Fibroblast of the conjunctiva (primary cell): Measurements from ENCODE around the gene VDR.
"Not testable (repeated sequence)": the region's sequence is repeated elsewhere in the genome, so short reads cannot be mapped to it uniquely, and the experiment has no call there.

Experiments
- DNase-seq: peaks from one replicate; pipeline ENCODE4 v3.0.0-alpha.2; 2010; ENCODE audit warnings: low read depth

VDR gene

GRCh38 chr12:47812797-47813510, 91.8 kb downstream of the VDR start:
- DNase-seq = peak; percentile 73

GRCh38 chr12:47811581-47812484, 93.0 kb downstream of the VDR start:
- DNase-seq = peak; percentile 66

- no peak for DNase-seq
Observed at GRCh38 chr12:47811072-47811396, 93.8 kb downstream of the VDR start.

- not testable (repeated sequence) for DNase-seq
Observed at GRCh38 chr12:47809518-47809917, 95.3 kb downstream of the VDR start.

GRCh38 chr12:47808574-47809365, 96.0 kb downstream of the VDR start:
- DNase-seq = no peak

- no peak for DNase-seq
Observed at GRCh38 chr12:47808050-47808449, 96.7 kb downstream of the VDR start.

GRCh38 chr12:47807338-47807737, 97.5 kb downstream of the VDR start:
- no peak for DNase-seq

GRCh38 chr12:47805417-47805816, 99.4 kb downstream of the VDR start:
- DNase-seq = no peak

- no peak for DNase-seq
Observed at GRCh38 chr12:47804171-47804570, 100.6 kb downstream of the VDR start.

- no peak for DNase-seq
Observed at GRCh38 chr12:47803191-47803875, 101.5 kb downstream of the VDR start.

GRCh38 chr12:47802312-47802711, 102.5 kb downstream of the VDR start:
- DNase-seq = no peak

- no peak for DNase-seq
Observed at GRCh38 chr12:47801904-47802246, 102.9 kb downstream of the VDR start.

- no peak for DNase-seq
Observed at GRCh38 chr12:47801170-47801903, 103.5 kb downstream of the VDR start.

- DNase-seq = no peak
Observed at GRCh38 chr12:47800582-47800981, 104.2 kb downstream of the VDR start.

- DNase-seq = no peak
Observed at GRCh38 chr12:47799357-47799955, 105.3 kb downstream of the VDR start.

- DNase-seq = no peak
Observed at GRCh38 chr12:47798382-47798948, 106.3 kb downstream of the VDR start.

- no peak for DNase-seq
Observed at GRCh38 chr12:47797441-47797840, 107.4 kb downstream of the VDR start.

- no peak for DNase-seq
Observed at GRCh38 chr12:47795814-47796411, 108.9 kb downstream of the VDR start.

- no peak for DNase-seq
Observed at GRCh38 chr12:47795121-47795813, 109.5 kb downstream of the VDR start.

- DNase-seq = no peak
Observed at GRCh38 chr12:47794679-47795078, 110.1 kb downstream of the VDR start.
